HG02678 (cell line): ENCODE measurements around the gene IGFL4.
"Not testable (repeated sequence)": the region's sequence is repeated elsewhere in the genome, so short reads cannot be mapped to it uniquely, and the experiment has no call there.

ENCODE experiments used
- ATAC-seq: cut with Tn5 transposase; IDR thresholded peaks from one replicate; pipeline ENCODE4 v1.9.1; 2021; ENCODE audit warnings: mild to moderate bottlenecking, moderate library complexity; ENCODE audit not compliant: unreplicated experiment

IGFL4 gene

GRCh38 chr19:46040952-46041500 lies at the start of gene IGFL4:
Gene IGFL4 (minus strand): TSS chr19:46041002. CDS start chr19:46040962, 40 bp downstream.
- ATAC-seq = no peak

DNA sequence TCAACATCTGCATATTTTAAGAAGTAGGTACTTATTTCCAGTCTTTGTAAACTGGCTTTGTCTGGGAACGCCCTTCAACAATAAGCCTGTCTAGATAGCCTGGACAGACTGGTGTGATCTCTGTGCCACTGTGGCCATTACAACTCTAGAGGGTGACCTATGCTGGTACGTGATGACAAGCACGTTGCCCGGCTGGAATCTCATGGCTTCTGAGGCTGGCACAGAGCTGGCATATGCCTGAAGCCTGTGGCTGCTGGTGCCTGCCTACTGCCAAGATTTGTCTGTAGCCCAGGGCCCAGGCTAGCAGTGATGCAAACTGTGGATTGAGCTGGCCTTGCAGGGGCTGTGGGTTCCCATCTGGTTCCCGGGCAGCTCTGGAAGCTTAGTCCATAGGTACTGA lies 49.6 kb upstream of the IGFL4 start:
- ATAC-seq = no peak

- ATAC-seq = no peak
Observed at GRCh38 chr19:46089432-46089831, 48.6 kb upstream of the IGFL4 start.

DNA sequence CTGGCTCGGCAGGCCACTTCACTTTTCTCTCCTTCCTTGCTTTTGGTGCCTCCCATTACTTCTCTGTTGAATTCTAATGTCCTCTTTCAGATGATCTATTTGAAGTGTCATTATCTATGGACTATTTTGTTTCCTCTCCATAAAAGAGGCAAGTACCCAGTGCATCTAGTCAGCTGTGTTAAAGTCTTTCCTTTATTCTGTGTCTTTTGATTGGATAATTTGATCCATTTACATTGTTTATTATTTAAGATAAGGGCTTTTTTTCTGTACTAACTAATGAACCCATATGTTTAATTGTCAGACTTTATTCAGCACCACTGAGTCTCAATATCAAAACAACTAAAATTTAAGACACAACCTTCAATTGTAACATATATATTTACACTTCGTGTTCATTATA lies 47.3 kb upstream of the IGFL4 start:
- no peak for ATAC-seq

DNA sequence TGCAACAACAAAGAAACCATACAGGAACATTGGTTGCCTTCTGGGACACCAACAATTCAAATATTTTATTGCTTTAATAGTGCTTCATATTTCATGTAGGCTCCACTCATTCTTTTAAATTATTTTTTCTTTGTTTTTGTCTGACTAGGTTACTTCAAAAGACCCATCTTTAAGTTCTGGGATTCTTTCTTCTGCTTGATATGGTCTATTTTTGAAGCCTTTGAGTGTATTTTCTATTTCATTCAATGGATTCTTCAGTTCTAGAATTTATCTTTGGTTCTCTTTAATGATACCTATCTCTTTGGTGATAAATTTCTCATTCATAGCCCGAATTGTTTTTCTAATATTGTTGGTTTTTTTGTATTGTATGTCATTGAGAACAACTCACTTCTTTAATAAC lies 45.1 kb upstream of the IGFL4 start:
- ATAC-seq = no peak

- no peak for ATAC-seq
Observed at GRCh38 chr19:46082728-46083050, 41.9 kb upstream of the IGFL4 start.

- ATAC-seq = no peak
Observed at GRCh38 chr19:46081928-46082727, 41.3 kb upstream of the IGFL4 start.

GRCh38 chr19:46080561-46080960 lies 39.8 kb upstream of the IGFL4 start:
- no peak for ATAC-seq

- no peak for ATAC-seq
Observed at GRCh38 chr19:46079576-46079975, 38.8 kb upstream of the IGFL4 start.

DNA sequence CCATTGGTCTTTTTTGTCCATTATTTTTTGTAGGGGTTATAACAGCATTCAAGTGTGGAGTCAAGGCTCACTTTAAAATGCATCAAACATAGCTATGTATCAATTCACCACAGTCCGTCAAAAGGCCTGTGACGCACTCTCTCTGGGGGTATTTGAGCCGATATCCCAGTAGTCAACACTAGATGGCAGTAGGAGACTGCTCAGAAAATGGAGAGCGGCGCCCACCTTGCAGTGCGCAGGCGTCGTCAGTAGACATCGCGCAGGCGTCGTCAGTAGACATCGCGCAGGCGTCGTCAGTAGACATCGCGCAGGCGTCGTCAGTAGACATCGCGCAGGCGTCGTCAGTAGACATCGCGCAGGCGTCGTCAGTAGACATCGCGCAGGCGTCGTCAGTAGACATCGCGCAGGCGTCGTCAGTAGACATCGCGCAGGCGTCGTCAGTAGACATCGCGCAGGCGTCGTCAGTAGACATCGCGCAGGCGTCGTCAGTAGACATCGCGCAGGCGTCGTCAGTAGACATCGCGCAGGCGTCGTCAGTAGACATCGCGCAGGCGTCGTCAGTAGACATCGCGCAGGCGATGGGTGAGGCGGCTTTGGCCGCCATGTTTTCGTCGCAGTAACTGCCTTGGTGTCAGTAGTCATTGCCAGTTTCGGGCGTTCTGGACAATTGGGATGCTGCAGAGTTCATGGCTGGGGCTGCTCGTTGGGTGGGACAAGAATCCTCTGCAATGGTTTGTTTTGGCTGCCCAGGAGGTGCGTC lies 38.0 kb upstream of the IGFL4 start:
- not testable (repeated sequence) for ATAC-seq

DNA sequence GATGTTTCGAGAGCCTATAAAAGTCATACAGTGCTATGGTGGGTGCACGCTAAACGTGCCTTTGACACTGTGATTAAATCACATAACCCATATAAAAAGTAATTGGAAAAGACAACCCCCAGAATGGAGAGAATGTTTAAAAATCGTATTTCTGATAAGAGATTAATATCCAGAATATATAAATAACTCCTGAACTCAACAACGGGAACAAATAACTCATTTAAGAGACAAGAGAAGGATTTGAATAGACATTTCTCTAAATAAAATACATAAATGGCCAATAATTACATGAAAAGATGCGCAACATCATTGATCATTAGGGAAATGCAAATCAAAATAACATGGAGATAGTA lies 37.0 kb upstream of the IGFL4 start:
- no peak for ATAC-seq

GRCh38 chr19:46076951-46077814 lies 36.4 kb upstream of the IGFL4 start:
- no peak for ATAC-seq

DNA sequence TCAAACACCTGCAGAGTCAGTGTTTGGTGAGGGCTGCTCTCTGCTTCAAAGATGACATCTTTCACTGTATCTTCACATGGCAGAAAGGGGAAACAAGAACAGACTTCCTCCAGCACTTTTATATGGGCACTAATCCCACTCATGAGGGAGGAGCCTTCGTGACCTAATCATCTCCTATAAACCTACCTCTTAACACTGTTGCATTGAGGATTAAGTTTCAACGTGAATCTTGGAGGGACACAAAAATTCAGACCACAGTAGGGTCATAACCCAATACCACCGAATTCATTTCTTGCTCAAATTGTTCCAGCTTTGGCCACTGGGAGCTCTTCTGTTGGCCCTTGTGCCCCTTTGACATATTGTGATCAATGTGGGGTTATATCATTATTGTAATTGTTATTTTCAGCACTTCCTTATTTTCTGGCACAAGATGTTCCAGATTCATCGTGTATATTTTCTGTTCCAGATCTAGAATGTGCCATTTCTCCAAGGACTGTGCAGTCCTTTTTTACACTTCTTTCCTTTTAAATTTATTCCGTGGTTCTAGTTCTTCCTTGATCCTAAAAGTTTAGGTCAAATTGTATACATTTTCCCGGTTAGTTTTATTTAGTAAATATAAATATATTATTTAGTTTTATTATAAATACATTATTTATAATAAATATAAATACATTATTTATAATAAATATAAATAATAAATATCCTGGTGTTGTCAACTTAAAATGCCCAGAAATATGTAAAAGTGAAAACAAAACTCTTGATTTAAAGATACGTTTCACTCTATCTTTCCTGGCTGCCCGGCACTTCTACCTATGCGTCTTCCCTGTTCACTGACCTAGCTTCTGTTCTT lies 35.5 kb upstream of the IGFL4 start:
- ATAC-seq = no peak

- no peak for ATAC-seq
Observed at GRCh38 chr19:46073268-46073922, 32.6 kb upstream of the IGFL4 start.

DNA sequence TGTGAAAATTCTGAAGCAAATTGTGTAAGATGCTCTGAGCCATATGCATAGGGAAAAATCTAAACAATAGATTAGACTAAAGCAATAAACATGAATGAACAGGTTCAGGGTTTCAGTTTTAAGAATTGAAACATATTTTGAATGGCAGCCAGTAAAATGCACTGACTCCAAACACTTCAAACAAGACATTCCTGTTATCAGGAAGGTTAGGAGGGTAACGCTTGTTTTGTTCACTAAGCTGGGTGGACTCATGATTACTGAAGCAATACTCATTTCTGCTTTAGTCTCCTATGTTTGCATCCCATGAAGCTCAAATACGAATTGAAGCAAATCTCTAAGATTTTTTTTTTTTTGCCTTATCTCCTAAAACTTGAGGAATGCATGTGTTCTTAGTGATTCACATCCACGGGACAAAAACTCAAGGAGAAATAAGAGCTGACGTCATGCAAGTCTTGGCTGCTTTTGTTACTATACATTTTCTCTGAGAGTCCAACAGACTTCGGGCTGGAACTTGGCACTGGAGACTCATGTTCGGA lies 29.1 kb upstream of the IGFL4 start:
- ATAC-seq = no peak

- ATAC-seq = no peak
Observed at GRCh38 chr19:46068345-46069258, 27.8 kb upstream of the IGFL4 start.

DNA sequence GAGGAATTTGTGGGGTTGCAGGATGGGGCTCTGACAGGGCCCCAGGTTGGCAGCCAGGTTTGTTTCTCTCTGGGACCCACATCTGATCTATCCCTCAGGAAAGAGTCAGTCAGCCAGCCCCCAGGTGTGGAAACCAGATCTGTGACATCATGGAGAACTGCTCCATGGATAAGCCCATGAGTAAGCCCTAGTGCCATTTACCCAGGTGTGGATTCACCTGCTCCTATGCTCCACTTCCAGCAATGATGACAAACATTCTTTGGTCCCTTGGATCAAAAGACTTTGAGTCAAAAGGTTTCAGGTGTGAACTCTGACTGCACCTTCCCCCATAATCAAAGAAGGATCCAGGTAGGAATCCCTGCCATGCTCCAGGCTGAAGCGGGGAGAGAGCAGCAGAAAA lies 26.9 kb upstream of the IGFL4 start:
- no peak for ATAC-seq

- ATAC-seq = no peak
Observed at GRCh38 chr19:46066471-46066870, 25.7 kb upstream of the IGFL4 start.
